Neural cell (in vitro differentiated cells): ENCODE results near the gene IL11. TPM values are rescaled to one million over a fixed set of nuclear protein-coding genes. Genes with fewer than 3 reads are reported as not detected.
"Not testable (repeated sequence)": the region's sequence is repeated elsewhere in the genome, so short reads cannot be mapped to it uniquely, and the experiment has no call there.

Experiments
- H2AFZ ChIP-seq: fragments of 200-600, 300-800 bp; sonication (generic), shearing (Covaris generic); 2 replicates; pipeline ENCODE4 v1.6.0; 2014; ENCODE audit warnings: low read depth, mild to moderate bottlenecking, antibody characterized with exemption, low read length, moderate library complexity
- H3F3A ChIP-seq: fragments of 200-600 bp; shearing (Covaris generic); 2 replicates; pipeline ENCODE4 v1.6.1; 2016; ENCODE audit warnings: mild to moderate bottlenecking, moderate library complexity, mixed read lengths, antibody characterized with exemption, low read length; ENCODE audit not compliant: insufficient read depth, poor library complexity, severe bottlenecking
- H3K27ac ChIP-seq: fragments of 200-600, 300-800 bp; sonication (generic), shearing (Covaris generic); 2 replicates; pipeline ENCODE4 v1.5.1; 2014; ENCODE audit warnings: mild to moderate bottlenecking, low read length, moderate library complexity
- H3K27me3 ChIP-seq: fragments of 300-800, 200-600 bp; sonication (generic), shearing (Covaris generic); 2 replicates; pipeline ENCODE4 v1.6.0; 2014; ENCODE audit warnings: mild to moderate bottlenecking, low read depth, low read length, moderate library complexity; ENCODE audit not compliant: insufficient read depth
- H3K36me3 ChIP-seq: fragments of 300-800, 200-600 bp; sonication (generic), shearing (Covaris generic); 2 replicates; pipeline ENCODE4 v1.5.1; 2014; ENCODE audit warnings: mild to moderate bottlenecking, antibody characterized with exemption, low read length, moderate library complexity; ENCODE audit not compliant: insufficient read depth
- H3K4me2 ChIP-seq: fragments of 300-800, 200-600 bp; sonication (generic), shearing (Covaris generic); 2 replicates; pipeline ENCODE4 v1.6.0; 2014; ENCODE audit warnings: mild to moderate bottlenecking, low read length
- H3K4me3 ChIP-seq: fragments of 300-800, 200-600 bp; sonication (generic), shearing (Covaris generic); 2 replicates; pipeline ENCODE4 v1.5.1; 2014; ENCODE audit warnings: mild to moderate bottlenecking, low read length, moderate library complexity
- H3K79me2 ChIP-seq: fragments of 200-600 bp; shearing (Covaris generic); replicated peaks from 2 replicates; pipeline ENCODE4 v1.6.0; 2014; ENCODE audit warnings: mild to moderate bottlenecking, low read length, moderate library complexity; ENCODE audit not compliant: insufficient read depth
- H3K9ac ChIP-seq: fragments of 300-800, 200-600 bp; sonication (generic), shearing (Covaris generic); 2 replicates; pipeline ENCODE4 v1.6.1; 2016; ENCODE audit warnings: mild to moderate bottlenecking, low read length, mixed read lengths
- H3K9me2 ChIP-seq: fragments of 200-600 bp; shearing (Covaris generic); 2 replicates; pipeline ENCODE4 v1.6.1; 2016; ENCODE audit warnings: mild to moderate bottlenecking, low read length, mixed read lengths; ENCODE audit not compliant: insufficient read depth
- H3K9me3 ChIP-seq: fragments of 200-600, 300-800 bp; sonication (generic), shearing (Covaris generic); 2 replicates; pipeline ENCODE4 v1.6.1; 2016; ENCODE audit warnings: mild to moderate bottlenecking, mixed run types, low read length, moderate library complexity, mixed read lengths
- H4K20me1 ChIP-seq: fragments of 200-600 bp; shearing (Covaris generic); 2 replicates; pipeline ENCODE4 v1.6.1; 2016; ENCODE audit warnings: mild to moderate bottlenecking, mixed run types; ENCODE audit not compliant: insufficient read depth
- EP300 ChIP-seq: fragments of 450-650 bp; conservative IDR thresholded peaks from 2 replicates; pipeline ENCODE4 v1.6.1; 2014; ENCODE audit warnings: antibody characterized with exemption, mild to moderate bottlenecking, moderate library complexity; ENCODE audit not compliant: poor library complexity, severe bottlenecking
- EZH2 ChIP-seq: fragments of 200-600, 300-800 bp; shearing (Covaris generic), sonication (generic); IDR thresholded peaks from 2 replicates; pipeline ENCODE4 v1.6.1; 2014; ENCODE audit warnings: antibody characterized with exemption, low read length, borderline replicate concordance, mild to moderate bottlenecking; ENCODE audit not compliant: insufficient read depth, poor library complexity, severe bottlenecking
- MXI1 ChIP-seq: fragments of 450-650 bp; conservative IDR thresholded peaks from 2 replicates; pipeline ENCODE4 v1.6.1; 2014; ENCODE audit warnings: antibody characterized with exemption, mild to moderate bottlenecking; ENCODE audit not compliant: poor library complexity, severe bottlenecking
- POLR2AphosphoS5 ChIP-seq: IDR thresholded peaks from 2 replicates; pipeline ENCODE4 v1.6.1; 2012
- RAD21 ChIP-seq: fragments of 450-650 bp; conservative IDR thresholded peaks from 2 replicates; pipeline ENCODE4 v1.6.1; 2014; ENCODE audit warnings: antibody characterized with exemption, mild to moderate bottlenecking, moderate library complexity
- SMC3 ChIP-seq: fragments of 450-650 bp; conservative IDR thresholded peaks from 2 replicates; pipeline ENCODE4 v1.6.1; 2014; ENCODE audit warnings: antibody characterized with exemption, mild to moderate bottlenecking, moderate library complexity; ENCODE audit not compliant: poor library complexity
- TAF1 ChIP-seq: IDR thresholded peaks from 2 replicates; pipeline ENCODE4 v1.6.1; 2012; ENCODE audit warnings: low read depth
- polyA plus RNA-seq: library from polyadenylated mRNA; depleted of rRNA; stranded (reverse); fragments of >200 nt; gene quantifications from 2 replicates; pipeline ENCODE4 v1.2.3, GENCODE V29; 2014

Gene IL11
- polyA plus RNA-seq, 1 donor from 2014 or later: 0.62 TPM

GRCh38 chr19:55410168-55410567 is 39.9 kb upstream of the IL11 start:
- no peaks in the 10 kb centered on the region for H4K20me1 ChIP-seq
- H3K9me2 ChIP-seq: no peaks in the 10 kb centered on the region
- H3F3A ChIP-seq: peaks cover 4% of the 10 kb centered on the region
- no peaks in the 10 kb centered on the region for H3K27me3 ChIP-seq
- no peak overlapping the region for H3K9ac ChIP-seq
- no peak overlapping the region for H3K4me2 ChIP-seq
- no peaks in the 10 kb centered on the region for H3K36me3 ChIP-seq
- no peak overlapping the region for H3K27ac ChIP-seq
- H3K9me3 ChIP-seq: no peaks in the 10 kb centered on the region
- TF ChIP-seq TAF1: no peak
- H2AFZ ChIP-seq: no peak overlapping the region
- peaks cover 21% of the 10 kb centered on the region for H3K79me2 ChIP-seq
- no peak overlapping the region for H3K4me3 ChIP-seq

- not testable (repeated sequence) for H3K4me3 ChIP-seq, H2AFZ ChIP-seq, H3K27me3 ChIP-seq, H3K9me3 ChIP-seq, H3K4me2 ChIP-seq, H3K36me3 ChIP-seq, H3F3A ChIP-seq, H4K20me1 ChIP-seq, H3K9me2 ChIP-seq
- Histone ChIP-seq H3K9ac (peak overlapping the region; percentile 73), H3K27ac (peak overlapping the region; percentile 99), H3K79me2 (peaks cover 21% of the 10 kb centered on the region)
These were observed 38.9 kb upstream of the IL11 start for GRCh38 chr19:55409179-55409578.

GRCh38 chr19:55408533-55408872 is 38.2 kb upstream of the IL11 start:
- Histone ChIP-seq H2AFZ (peak overlapping the region; percentile 85), H3K4me3 (peak overlapping the region; percentile 90), H4K20me1 (no peaks in the 10 kb centered on the region), H3K36me3 (no peaks in the 10 kb centered on the region), H3F3A (peaks cover 4% of the 10 kb centered on the region), H3K9ac (peak overlapping the region; percentile 73), H3K27ac (peak overlapping the region; percentile 99), H3K4me2 (peak overlapping the region; percentile 79), H3K9me2 (no peaks in the 10 kb centered on the region), H3K79me2 (peaks cover 21% of the 10 kb centered on the region), H3K27me3 (no peaks in the 10 kb centered on the region), H3K9me3 (no peaks in the 10 kb centered on the region)
- TF ChIP-seq TAF1 (peak; percentile 14), SMC3 (no peak), RAD21 (peak; percentile 10)

- peak overlapping the region; percentile 90 for H3K4me3 ChIP-seq
- H3F3A ChIP-seq: peaks cover 4% of the 10 kb centered on the region
- H3K27ac ChIP-seq: peak overlapping the region; percentile 99
- H3K9me2 ChIP-seq: no peaks in the 10 kb centered on the region
- H3K27me3 ChIP-seq: no peaks in the 10 kb centered on the region
- no peaks in the 10 kb centered on the region for H4K20me1 ChIP-seq
- peak overlapping the region; percentile 79 for H3K4me2 ChIP-seq
- H3K9me3 ChIP-seq: no peaks in the 10 kb centered on the region
- peak overlapping the region; percentile 91 for H3K9ac ChIP-seq
- peak; percentile 44 for TF ChIP-seq EP300
- no peak for TF ChIP-seq SMC3
- no peak for TF ChIP-seq RAD21
- peak; percentile 2 for TF ChIP-seq TAF1
- no peak for TF ChIP-seq EZH2
- peak; percentile 51 for TF ChIP-seq POLR2AphosphoS5
- peak; percentile 92 for TF ChIP-seq MXI1
- H3K36me3 ChIP-seq: no peaks in the 10 kb centered on the region
- peaks cover 21% of the 10 kb centered on the region for H3K79me2 ChIP-seq
- peak overlapping the region; percentile 85 for H2AFZ ChIP-seq
These were observed 37.7 kb upstream of the IL11 start for GRCh38 chr19:55407800-55408532.
